ENCODE data around the gene RTN3.

The RTN3 gene

DNA sequence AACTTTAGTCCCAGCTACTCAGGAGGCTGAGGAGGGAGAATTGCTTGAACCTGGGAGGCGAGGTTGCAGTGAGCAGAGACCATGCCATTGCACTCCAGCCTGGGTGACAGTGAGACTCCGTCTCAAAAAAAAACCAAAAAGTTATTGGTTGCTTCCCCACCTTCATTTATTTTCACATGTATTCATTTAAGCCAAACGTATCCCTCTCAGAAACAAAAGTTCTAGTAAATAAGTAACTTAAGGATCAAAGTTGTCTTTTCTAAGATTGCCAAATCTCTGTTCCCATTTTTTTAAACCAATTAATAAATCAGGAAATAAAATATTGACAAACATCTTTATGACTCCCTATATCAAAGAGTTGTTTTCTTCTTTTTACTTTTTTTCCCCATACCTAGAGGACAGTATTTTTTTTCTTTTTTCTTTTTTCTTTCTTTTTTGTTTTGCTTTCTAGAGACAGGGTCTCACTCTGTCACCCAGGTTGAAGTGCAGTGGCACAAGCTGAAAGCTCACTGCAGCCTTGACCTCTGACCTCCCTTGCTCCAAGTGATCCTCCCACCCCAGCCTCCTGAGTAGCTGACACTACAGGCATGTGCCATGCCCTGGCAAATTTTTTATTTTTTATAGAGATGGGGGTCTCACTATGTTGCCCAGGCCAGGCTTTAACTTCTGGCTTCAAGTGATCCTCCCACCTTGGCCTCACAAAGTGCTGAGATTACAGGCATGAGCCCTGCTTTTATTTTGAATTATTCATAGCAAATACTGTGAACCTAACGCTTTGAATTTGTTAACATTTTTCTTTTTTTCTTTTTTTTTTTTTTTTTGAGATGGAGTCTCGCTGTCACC lies 75.8 kb downstream of the RTN3 start:
- DNase-seq (ENCODE audit: low spot score) = no peak
- TF ChIP-seq, protein P1, sequence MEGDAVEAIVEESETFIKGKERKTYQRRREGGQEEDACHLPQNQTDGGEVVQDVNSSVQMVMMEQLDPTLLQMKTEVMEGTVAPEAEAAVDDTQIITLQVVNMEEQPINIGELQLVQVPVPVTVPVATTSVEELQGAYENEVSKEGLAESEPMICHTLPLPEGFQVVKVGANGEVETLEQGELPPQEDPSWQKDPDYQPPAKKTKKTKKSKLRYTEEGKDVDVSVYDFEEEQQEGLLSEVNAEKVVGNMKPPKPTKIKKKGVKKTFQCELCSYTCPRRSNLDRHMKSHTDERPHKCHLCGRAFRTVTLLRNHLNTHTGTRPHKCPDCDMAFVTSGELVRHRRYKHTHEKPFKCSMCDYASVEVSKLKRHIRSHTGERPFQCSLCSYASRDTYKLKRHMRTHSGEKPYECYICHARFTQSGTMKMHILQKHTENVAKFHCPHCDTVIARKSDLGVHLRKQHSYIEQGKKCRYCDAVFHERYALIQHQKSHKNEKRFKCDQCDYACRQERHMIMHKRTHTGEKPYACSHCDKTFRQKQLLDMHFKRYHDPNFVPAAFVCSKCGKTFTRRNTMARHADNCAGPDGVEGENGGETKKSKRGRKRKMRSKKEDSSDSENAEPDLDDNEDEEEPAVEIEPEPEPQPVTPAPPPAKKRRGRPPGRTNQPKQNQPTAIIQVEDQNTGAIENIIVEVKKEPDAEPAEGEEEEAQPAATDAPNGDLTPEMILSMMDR (IDR thresholded peaks at IDR 0.05; ENCODE audit: borderline replicate concordance, control extremely low read depth, extremely low read depth, insufficient read depth, missing control alignments) = no peak
- in situ Hi-C loops (cut with MboI; ENCODE audit: low sequenced_read_pairs, unreplicated experiment) = no loop called here

DNA sequence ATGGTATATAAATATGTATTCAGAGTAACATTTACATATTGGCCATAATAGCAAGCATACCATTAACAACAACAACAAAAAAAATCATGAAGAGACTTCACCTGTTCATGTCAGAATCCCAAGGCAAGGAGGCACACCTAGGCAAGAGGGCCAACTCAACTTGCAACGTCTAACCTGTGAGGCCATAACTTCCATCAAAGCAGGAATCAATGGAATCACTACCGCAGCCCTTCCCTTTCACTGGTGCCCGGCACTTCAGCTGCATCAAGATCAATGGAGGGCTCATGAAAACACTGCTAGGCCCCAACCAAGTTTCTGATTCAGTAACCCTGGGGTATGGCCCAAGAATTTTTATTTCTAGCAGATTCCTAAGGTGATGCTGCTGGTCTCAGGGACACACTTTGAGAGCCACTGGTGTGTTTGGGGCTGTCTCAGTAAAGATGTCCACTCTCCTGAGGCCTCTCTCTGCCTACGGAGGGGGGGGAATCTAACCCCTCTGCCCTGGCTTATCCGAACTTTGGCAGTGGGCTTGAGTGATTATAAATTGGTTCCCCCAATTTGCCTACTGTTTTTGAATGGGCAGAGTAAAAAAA lies 79.3 kb downstream of the RTN3 start:
- no peak for DNase-seq (ENCODE audit: low spot score)
- TF ChIP-seq, protein P1 (IDR thresholded peaks at IDR 0.05; ENCODE audit: borderline replicate concordance, control extremely low read depth, extremely low read depth, insufficient read depth, missing control alignments) = no peak
- in situ Hi-C loops (cut with MboI; ENCODE audit: low sequenced_read_pairs, unreplicated experiment) = no loop called here

DNA sequence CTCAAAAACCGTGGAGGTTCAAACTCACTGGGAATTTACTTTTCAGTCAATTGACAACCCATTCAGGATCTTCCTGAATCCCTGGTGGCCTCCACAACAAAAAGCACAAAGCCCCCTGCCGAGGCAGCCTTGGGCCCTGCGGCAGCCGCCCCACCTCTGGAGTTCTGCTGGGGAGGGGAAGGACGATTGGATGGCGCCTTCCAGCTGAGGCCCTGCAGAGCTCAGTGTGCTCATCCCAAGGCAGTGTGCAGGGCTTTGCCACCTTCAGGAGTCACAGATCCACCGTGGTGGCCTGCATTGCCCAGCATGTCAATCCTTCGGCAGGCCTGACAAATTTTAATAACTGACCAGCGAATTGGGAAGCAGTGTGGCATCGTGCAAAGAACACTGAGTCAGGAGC lies 79.9 kb downstream of the RTN3 start:
- in situ Hi-C loops (cut with MboI; ENCODE audit: low sequenced_read_pairs, unreplicated experiment) = no loop called here
- DNase-seq (ENCODE audit: low spot score) = no peak

DNA sequence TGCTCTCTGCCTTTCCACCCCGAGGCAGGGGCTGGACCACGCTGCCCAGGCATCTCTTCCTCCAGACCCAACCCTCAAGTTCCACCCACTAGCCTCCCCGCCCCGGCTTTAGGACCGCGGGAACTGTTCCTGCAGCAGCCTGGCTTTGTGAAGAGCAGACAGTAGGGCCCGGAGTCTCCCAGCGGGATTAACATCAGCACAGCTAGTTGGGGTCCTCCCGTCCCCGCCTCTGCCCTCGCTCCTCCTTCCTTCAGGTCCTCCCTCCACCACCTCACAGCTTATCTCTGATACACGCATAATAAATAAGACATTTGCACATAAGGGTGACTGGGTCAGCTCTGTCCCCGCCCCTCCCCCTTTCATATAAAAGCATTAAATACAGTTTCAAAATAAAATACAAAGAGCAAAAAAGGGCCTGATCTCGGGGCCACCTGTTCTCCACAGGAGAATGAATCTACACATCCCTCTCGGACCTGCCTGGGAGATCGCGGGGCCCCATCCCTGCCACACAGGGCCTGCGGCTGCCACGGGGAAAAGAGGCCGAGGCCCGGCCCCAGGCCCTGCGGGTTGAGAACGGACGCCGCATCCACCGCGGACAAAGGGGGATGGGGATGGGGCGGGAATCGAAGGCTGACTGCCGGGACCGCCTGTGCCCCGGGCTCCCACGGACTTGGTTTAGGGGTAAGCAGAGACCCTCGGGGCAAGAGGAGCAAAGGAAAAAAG lies 80.8 kb downstream of the RTN3 start:
- TF ChIP-seq, protein P1 (IDR thresholded peaks at IDR 0.05; ENCODE audit: borderline replicate concordance, control extremely low read depth, extremely low read depth, insufficient read depth, missing control alignments) = no peak
- in situ Hi-C loops (cut with MboI; ENCODE audit: low sequenced_read_pairs, unreplicated experiment) = no loop called here
- DNase-seq (ENCODE audit: low spot score) = no peak

More for the DNA sequence above, 79.9 kb downstream of the RTN3 start:
- TF ChIP-seq, protein P1 (IDR thresholded peaks at IDR 0.05; ENCODE audit: borderline replicate concordance, control extremely low read depth, extremely low read depth, insufficient read depth, missing control alignments) = no peak

DNA sequence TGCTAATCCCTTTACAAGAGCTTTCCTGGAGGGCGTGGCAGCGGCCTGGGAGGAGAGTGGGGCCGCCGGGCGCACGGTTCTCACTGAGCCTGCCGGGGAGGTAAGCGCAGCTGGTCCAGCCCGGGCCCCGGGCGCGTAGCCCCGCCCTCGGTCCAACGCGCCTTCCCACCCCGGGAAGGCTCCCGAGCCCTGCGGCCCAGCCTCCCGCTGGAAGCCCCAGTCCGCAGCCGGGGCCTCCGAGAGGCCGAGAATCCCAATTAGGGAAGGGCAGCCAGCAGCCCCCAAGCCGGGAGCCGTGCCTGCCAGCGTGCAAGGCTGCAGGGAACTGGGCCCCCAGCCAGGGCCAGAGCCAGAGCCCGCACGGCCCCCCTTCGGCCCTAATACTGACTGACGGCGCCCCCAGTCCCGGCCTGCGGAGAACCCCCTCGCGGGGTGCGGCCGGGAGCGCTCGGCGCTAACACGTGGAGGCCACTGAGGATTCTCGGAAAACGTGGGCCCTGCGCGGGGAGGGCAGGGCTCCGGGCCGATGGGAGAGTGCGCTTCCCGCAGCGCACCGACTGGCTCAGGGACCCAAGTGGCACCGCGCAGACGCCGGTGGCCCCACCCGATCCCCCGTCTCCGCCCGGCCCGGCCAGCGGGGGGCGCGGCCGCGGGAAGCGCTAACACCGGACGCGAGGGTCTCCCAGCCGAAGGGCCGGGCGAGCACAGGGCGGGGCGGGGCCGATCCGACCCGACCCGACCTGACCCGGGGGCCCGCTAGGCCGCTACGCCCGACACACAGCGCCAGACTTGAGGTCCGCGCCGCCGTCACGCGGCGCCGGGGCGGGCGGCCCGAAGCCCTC lies 81.6 kb downstream of the RTN3 start:
- in situ Hi-C loops (cut with MboI; ENCODE audit: low sequenced_read_pairs, unreplicated experiment) = no loop called here
- TF ChIP-seq, protein P1 (IDR thresholded peaks at IDR 0.05; ENCODE audit: borderline replicate concordance, control extremely low read depth, extremely low read depth, insufficient read depth, missing control alignments) = no peak
- no peak for DNase-seq (ENCODE audit: low spot score)
